Fibroblast of mammary gland (primary cell): ENCODE results near the gene IL20RA.

Experiments
- DNase-seq: peaks from one replicate; pipeline ENCODE4 v3.0.0-alpha.2; 2010; ENCODE audit warnings: low read depth
- H3K4me3 ChIP-seq: 2 replicates; pipeline ENCODE4 v1.5.1; 2011; ENCODE audit warnings: low read depth, mild to moderate bottlenecking, low read length, moderate library complexity; ENCODE audit not compliant: control insufficient read depth
- TF ChIP-seq, protein P1 (sequence below): conservative IDR thresholded peaks from 2 replicates; pipeline ENCODE4 v1.5.1; 2011; ENCODE audit warnings: low read depth, low read length, inconsistent platforms; ENCODE audit not compliant: control insufficient read depth, insufficient read depth

Gene IL20RA

GRCh38 chr6:136968837-136969236, 75.9 kb downstream of the IL20RA start:
- H3K4me3 ChIP-seq: no peak overlapping the region
- TF ChIP-seq, protein P1, sequence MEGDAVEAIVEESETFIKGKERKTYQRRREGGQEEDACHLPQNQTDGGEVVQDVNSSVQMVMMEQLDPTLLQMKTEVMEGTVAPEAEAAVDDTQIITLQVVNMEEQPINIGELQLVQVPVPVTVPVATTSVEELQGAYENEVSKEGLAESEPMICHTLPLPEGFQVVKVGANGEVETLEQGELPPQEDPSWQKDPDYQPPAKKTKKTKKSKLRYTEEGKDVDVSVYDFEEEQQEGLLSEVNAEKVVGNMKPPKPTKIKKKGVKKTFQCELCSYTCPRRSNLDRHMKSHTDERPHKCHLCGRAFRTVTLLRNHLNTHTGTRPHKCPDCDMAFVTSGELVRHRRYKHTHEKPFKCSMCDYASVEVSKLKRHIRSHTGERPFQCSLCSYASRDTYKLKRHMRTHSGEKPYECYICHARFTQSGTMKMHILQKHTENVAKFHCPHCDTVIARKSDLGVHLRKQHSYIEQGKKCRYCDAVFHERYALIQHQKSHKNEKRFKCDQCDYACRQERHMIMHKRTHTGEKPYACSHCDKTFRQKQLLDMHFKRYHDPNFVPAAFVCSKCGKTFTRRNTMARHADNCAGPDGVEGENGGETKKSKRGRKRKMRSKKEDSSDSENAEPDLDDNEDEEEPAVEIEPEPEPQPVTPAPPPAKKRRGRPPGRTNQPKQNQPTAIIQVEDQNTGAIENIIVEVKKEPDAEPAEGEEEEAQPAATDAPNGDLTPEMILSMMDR: no peak
- no peak for DNase-seq

- TF ChIP-seq, protein P1: peak; percentile 68
- H3K4me3 ChIP-seq: no peak overlapping the region
- DNase-seq: peak; percentile 72
Measured at GRCh38 chr6:136967876-136968752, 76.7 kb downstream of the IL20RA start.

DNA sequence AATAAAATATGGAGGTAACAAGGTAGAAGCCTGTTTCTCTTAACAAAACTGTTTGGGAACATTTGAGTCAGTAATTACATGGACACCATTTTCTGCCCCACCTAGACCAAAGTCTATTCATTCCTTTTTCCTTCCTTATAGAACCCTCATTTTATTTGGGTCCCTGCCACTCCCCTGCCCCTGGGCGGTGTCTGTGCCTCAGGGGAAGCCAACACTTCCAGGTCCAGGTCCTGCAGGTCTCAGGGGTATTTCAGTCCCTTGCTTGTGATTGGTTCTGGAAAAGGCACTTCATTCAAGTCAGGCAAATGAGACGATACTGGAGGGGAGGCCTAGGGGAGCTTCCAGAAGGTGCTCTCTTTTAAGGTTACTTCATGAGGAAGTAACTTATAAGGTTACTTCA, 80.4 kb downstream of the IL20RA start:
- no peak for DNase-seq
- no peak overlapping the region for H3K4me3 ChIP-seq
- TF ChIP-seq, protein P1: no peak

DNA sequence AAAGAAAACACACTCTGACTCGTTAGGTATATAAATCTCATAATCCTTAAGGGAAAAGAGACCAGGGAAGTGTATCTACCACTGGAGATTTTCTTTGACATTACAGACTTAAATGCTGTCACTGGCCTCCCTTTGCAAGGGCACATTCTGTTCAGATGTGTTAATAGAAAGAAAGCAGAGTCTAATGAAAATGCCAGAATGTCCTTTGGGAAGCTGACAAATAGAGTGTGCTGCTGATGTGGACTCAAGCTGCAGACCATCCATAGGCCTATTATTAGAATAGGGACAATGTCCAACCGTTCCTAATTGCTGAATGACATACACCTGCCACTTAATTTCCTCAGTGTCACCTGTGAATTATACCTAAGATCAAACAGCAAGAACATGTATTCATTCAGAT, 81.5 kb downstream of the IL20RA start:
- TF ChIP-seq, protein P1: no peak
- no peak for DNase-seq
- H3K4me3 ChIP-seq: no peak overlapping the region

DNA sequence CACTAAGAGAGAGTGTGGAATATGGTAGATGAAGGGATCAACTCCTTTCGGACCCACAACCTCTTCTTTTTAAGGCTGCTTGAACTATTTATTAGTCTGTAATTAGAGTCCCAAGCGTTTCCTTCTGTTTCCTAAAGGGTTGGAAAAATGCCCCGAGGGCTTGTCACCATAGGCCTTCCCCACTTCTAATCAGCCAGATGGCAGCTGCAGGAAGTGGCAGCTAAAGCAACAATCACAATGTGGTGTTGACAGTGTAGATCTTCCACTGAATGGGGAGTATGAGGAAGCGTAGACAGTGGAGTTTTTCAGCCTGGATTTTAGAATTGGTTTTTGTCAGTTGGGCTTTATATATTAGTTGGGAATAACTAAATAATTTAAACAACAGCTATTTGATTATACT, 82.1 kb downstream of the IL20RA start:
- DNase-seq: no peak
- TF ChIP-seq, protein P1: no peak
- H3K4me3 ChIP-seq: no peak overlapping the region

DNA sequence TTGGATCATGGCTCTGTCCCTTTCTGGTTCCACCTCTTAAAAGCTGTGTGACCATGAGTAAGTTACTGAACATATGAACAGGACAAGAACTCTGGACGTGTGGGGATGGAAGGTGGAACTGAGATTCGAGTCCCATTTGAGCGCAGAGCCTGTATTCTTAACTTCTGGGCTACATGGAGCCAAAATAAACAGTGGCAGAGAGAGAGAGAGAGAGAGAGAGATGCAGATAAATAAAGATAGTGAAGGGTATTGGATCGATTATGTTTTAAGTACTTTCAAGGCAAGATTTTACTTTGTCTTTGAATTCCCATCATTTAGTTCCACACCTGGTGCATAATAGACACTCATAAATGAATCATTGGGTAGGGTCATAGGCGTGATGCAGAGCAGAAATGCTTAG, 82.9 kb downstream of the IL20RA start:
- H3K4me3 ChIP-seq: no peak overlapping the region
- no peak for DNase-seq
- TF ChIP-seq, protein P1: no peak
